8988T (cell line): ENCODE measurements around the gene SLC9A4.

Experiments used
- DNase-seq: peaks from one replicate; pipeline ENCODE4 v3.0.0; 2011

The SLC9A4 gene

DNA sequence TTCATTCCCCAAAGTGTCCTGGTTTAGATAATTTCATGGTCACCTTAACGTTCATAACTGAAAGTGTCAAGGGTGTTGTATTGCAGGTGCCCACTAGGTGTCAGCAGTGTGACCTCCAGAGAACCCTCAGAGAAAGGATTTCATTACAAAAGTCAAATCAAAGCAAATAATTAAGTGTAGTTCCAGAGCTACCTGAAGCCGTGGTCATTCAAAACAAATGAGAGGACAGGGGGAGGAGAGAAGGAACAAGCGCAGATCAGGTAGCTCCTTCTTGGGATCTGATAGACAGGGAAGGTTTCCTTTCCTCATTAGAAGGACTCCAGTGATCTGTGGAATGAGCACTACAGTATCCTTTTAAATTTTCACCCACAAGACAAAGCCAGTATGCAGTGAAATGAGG, at the start of gene SLC9A4:
SLC9A4 (plus strand) TSS at position 207 of the 400 bp plus-strand sequence. CDS start 534 bp downstream, outside the sequence.
- DNase-seq, result no peak

GRCh38 chr2:102423368-102423767, 49.7 kb upstream of the SLC9A4 start:
- no peak for DNase-seq

DNA sequence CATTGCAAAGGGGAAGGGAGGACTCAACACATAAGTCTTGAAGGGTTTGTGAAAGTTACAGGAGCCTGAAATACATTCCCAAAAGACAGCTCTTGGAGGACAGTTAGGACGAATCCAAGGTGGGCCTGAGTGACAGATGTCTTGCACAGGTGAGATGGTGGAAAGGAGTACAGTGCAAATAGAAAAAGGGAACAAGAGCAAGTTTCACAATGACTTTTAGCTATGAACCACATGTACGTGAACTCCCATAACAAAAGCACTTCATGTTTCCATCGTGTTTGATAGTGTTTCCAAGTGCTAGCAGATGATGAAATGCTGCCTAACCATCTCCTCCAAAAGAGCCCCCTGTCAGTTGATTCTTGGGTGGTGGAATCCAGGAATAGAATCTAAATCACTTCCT, 48.3 kb upstream of the SLC9A4 start:
- DNase-seq, result no peak

DNA sequence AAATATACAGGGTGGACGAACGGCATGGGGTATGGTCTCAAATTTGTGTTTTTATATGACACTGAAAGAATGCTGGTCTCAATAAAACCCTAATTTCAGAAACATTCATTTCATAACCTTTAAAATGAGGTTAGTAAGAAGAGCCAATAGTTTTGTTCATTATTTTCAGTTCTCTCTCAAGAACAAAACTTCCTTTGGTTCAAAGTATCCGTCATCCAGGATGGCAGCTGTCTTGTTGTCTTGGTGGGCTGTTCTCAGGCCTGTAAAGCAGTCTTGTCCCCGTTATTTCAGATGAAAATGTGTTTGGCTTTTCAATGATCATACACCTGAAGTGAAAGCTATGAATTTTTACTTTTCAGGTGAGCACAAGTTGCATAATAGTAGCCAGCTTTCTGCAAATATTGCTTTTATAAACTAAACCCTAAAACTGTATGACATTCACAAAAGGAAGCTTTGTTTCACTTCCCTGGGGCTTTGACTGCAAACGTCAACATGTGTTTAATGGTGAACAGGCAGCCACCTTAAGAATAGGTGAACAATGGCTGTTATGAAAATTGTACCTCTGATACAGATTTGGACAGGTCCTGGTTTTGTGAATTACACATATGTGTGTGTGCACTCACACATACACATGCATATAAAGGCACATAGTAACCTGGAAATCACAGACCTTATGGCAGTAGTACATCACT, 47.4 kb upstream of the SLC9A4 start:
- DNase-seq, result no peak

GRCh38 chr2:102427249-102427648, 45.8 kb upstream of the SLC9A4 start:
- no peak for DNase-seq

GRCh38 chr2:102428573-102428972, 44.5 kb upstream of the SLC9A4 start:
- DNase-seq, result no peak

GRCh38 chr2:102432386-102432785, 40.6 kb upstream of the SLC9A4 start:
- no peak for DNase-seq

- DNase-seq, result no peak
Observed at GRCh38 chr2:102433973-102434654, 38.9 kb upstream of the SLC9A4 start.

GRCh38 chr2:102434655-102435381, 38.2 kb upstream of the SLC9A4 start:
- no peak for DNase-seq

DNA sequence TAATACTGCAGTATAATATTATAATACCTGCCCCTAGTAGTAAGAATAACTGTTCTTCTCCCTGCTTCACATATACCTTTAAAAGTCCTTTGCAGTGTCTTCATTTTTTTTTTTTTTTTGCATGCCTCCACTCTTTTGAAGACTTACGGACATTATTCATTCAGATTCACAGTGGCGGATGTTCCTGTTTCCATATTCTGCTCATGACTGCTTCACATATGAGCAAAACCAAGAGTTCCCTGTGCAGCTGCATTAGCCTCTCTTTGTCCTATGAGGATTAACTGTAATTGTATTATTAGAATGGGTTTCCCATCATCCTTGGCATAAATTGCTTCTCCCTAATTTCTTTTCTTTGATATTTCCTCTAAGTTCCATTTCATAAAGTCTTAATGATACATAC, 37.3 kb upstream of the SLC9A4 start:
- DNase-seq, result no peak

DNA sequence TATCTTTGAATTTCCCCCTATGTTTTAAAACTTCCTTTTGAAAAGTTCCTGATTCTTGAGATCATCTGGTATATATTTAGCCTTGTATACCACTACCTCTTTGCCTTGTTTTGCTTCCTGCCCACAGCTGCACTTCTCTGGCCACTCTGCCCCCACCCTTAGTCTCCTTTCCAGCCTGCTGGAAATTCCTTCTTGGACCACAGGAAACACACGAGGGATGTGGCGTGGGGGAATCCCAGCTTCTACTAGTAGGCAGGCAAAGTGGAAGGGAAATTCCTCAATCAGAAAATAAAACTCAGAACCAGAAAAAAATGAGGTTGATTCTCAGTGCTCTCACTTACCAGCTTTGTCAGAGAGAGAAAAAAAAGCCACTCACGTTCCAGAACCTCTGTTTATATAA, 36.7 kb upstream of the SLC9A4 start:
- DNase-seq, result no peak

- DNase-seq, result no peak
Observed at GRCh38 chr2:102437122-102437521, 35.9 kb upstream of the SLC9A4 start.

DNA sequence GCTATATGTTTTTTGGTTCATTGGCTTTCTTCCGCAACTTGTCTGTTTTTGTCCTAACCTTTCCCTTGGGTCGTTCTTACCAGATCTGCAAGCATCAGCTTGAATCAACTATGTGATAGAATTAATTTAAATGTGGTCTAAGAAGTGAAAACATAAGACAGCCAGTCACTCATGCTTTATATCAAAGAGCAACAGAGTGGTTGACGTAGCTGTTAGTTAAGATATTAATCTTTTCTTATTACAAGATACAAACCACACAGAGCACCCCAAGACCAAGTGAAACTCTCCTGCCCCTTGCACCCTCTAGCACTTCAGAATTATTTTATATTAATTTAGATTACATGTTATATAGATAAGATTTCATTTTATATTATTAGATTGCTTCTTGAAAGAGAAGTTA, 34.9 kb upstream of the SLC9A4 start:
- no peak for DNase-seq

DNA sequence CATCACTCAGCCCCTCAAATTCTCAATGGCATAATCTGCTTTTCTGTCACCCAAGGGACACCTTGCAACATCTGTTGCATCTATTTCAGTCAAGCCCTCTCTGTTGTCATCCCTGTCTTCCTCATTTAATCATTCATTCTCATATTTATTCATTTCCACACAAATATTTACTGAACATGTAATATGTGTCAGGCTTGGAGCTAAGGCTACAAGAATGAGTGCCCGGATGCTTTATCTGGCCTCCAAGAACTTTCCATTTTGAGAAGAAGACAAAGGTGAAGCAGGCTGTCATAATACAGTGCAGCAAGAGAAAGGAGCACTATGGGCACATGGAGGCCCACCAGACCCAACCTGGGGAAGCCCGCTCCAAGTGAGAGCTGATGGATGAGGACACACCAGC, 34.4 kb upstream of the SLC9A4 start:
- no peak for DNase-seq

GRCh38 chr2:102439065-102439695, 33.8 kb upstream of the SLC9A4 start:
- DNase-seq, result no peak

- no peak for DNase-seq
Observed at GRCh38 chr2:102442967-102443828, 29.8 kb upstream of the SLC9A4 start.

DNA sequence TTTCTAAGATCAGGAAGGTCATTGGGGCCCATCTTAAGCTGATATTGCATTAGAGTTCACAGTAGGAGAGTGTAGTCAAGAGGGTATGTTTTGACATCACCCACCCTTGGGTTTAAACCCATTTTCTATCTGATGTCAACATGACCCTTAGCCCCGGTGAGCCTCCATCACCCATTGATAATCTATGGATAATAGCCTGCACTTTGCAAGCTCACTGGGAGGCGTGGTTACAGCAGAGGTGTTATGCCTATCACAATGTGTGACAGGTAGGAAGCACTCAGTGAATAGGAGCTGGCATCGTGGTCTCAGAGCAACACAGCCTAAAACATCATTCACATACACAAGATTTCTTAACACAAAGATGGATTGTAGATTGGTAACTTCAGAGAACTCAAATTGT, 28.8 kb upstream of the SLC9A4 start:
- DNase-seq, result no peak

DNA sequence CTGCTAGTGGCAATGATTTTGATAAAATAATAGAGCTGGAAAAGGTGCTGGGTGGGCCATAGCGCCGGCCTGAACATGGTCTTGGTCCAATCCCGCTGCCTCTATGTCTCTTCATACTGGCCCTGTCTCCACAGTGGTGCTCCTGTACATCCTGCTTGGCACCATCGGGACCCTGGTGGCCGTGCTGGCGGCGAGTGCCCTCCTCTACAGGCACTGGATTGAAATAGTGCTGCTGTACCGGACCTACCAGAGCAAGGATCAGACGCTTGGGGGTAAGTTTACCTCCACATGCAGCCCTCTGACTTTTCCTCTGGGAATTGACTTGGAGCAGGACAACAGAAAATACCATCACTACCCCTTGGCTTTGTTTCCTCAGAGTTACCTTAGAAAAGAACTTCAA, 26.1 kb upstream of the SLC9A4 start:
- no peak for DNase-seq

GRCh38 chr2:102449370-102449974, 23.6 kb upstream of the SLC9A4 start:
- no peak for DNase-seq

GRCh38 chr2:102451968-102452367, 21.1 kb upstream of the SLC9A4 start:
- DNase-seq, result no peak

GRCh38 chr2:102453501-102453900, 19.5 kb upstream of the SLC9A4 start:
- DNase-seq, result no peak

GRCh38 chr2:102455061-102455670, 17.9 kb upstream of the SLC9A4 start:
- DNase-seq, result no peak
